HL-60 (cell line): ENCODE results near the gene CYP4F2.

Experiments used
- SPI1 ChIP-seq: IDR thresholded peaks from 2 replicates; pipeline ENCODE4 v1.6.1; 2012; ENCODE audit warnings: low read depth, mild to moderate bottlenecking, borderline replicate concordance
- TF ChIP-seq, protein P1 (sequence below): IDR thresholded peaks from one replicate; pipeline ENCODE4 v1.5.1; 2011; ENCODE audit warnings: low read length, control low read depth, inconsistent platforms; ENCODE audit not compliant: insufficient read depth

DNA sequence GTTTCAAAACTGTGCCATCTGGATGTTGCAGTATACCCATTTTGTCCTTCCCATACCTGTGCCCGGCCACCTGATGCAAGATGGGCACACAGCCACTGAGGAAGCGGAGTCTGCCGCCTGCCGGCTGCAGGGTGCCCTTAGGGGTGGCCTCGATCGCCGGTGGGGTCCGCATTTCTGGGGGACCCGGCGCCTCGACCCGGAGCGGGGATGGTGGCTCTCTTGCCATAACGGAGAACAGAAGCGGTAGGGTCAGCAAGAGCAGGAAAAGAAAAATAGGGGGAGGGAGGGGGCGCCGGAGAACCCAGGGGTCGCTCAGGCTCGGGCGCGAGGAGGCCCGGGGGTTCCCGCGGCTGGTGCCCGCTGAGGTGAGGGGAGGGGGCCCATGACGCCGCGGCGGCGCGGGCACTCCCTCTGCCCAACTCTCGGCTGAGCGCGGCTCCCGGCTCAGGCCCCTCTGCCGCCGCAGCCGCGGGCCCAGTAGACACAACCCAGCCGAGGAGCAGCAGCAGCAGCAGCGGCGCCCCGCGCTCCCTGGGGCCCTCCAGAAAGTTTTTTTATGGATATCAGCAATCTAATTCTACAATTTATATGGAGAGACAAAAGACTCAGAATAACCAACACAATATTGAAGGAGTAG, 13.8 kb upstream of the CYP4F2 start:
- no peak for TF ChIP-seq SPI1
- TF ChIP-seq, protein P1, sequence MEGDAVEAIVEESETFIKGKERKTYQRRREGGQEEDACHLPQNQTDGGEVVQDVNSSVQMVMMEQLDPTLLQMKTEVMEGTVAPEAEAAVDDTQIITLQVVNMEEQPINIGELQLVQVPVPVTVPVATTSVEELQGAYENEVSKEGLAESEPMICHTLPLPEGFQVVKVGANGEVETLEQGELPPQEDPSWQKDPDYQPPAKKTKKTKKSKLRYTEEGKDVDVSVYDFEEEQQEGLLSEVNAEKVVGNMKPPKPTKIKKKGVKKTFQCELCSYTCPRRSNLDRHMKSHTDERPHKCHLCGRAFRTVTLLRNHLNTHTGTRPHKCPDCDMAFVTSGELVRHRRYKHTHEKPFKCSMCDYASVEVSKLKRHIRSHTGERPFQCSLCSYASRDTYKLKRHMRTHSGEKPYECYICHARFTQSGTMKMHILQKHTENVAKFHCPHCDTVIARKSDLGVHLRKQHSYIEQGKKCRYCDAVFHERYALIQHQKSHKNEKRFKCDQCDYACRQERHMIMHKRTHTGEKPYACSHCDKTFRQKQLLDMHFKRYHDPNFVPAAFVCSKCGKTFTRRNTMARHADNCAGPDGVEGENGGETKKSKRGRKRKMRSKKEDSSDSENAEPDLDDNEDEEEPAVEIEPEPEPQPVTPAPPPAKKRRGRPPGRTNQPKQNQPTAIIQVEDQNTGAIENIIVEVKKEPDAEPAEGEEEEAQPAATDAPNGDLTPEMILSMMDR: no peak
